IPS DF 6.9 (cell line): ENCODE results near the gene BMPER.

Experiments
- DNase-seq: peaks from one replicate; pipeline ENCODE4 v3.0.0-alpha.2; 2013; ENCODE audit warnings: low read depth, low spot score
- H3K27ac ChIP-seq: one replicate; pipeline ENCODE4 v1.5.1; 2013; ENCODE audit warnings: low read length, control low read depth
- H3K27me3 ChIP-seq: 2 replicates; pipeline ENCODE4 v1.6.1; 2013; ENCODE audit warnings: mild to moderate bottlenecking, low read length; ENCODE audit not compliant: control insufficient read depth, insufficient read depth
- H3K36me3 ChIP-seq: 2 replicates; pipeline ENCODE4 v1.6.1; 2013; ENCODE audit warnings: low read length; ENCODE audit not compliant: control insufficient read depth, insufficient read depth
- H3K4me1 ChIP-seq: 2 replicates; pipeline ENCODE4 v1.6.1; 2013; ENCODE audit warnings: low read length; ENCODE audit not compliant: control insufficient read depth, insufficient read depth
- H3K4me3 ChIP-seq: 2 replicates; pipeline ENCODE4 v1.5.1; 2013; ENCODE audit warnings: mild to moderate bottlenecking, low read length
- H3K9me3 ChIP-seq: 2 replicates; pipeline ENCODE4 v1.6.1; 2013; ENCODE audit warnings: low read length, inconsistent platforms; ENCODE audit not compliant: control insufficient read depth, insufficient read depth
- WGBS: extraction: QIAGEN DNeasy Blood & Tissue Kit; methylation state at CpG from one replicate; pipeline ENCODE4 v1.1.7; 2013; ENCODE audit warnings: mixed read lengths, missing lambda C conversion rate; ENCODE audit not compliant: insufficient read length, insufficient coverage; 5-methylcytosine and 5-hydroxymethylcytosine counted together

The BMPER gene

GRCh38 chr7:34109936-34110780 is 204.8 kb downstream of the BMPER start:
- DNase-seq, result no peak
- H3K4me1 ChIP-seq, result no peaks in the 10 kb centered on the region
- no peaks in the 10 kb centered on the region for H3K36me3 ChIP-seq
- no peak overlapping the region for H3K4me3 ChIP-seq
- H3K27ac ChIP-seq, result no peak overlapping the region
- WGBS, result no CpG with 5 or more reads among the region's 8 CpGs
- H3K27me3 ChIP-seq, result no peaks in the 10 kb centered on the region
- no peaks in the 10 kb centered on the region for H3K9me3 ChIP-seq

DNA sequence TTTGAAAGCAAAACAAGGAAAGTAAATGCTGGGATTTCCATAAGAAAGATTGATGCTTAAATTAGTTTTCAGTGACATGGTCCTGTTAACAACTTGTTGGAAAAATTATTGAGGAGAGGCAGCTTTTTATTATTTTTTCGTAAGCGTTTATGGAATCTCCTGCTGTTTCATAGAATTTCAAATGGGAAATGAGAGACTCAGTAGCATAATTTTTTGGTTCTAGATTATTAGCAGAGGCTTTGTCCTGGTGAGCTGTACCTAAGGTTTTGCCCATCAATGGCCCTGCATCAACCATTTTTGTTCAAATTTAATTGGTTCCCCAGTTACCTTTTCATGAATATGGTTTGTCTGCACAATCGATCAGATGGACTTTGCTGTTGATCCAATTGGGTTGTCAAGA is 205.7 kb downstream of the BMPER start:
- H3K9me3 ChIP-seq, result no peaks in the 10 kb centered on the region
- WGBS, result no CpG with 5 or more reads among the region's 3 CpGs
- no peaks in the 10 kb centered on the region for H3K27me3 ChIP-seq
- H3K4me3 ChIP-seq, result no peak overlapping the region
- H3K36me3 ChIP-seq, result no peaks in the 10 kb centered on the region
- no peak overlapping the region for H3K27ac ChIP-seq
- no peaks in the 10 kb centered on the region for H3K4me1 ChIP-seq
- DNase-seq, result no peak

DNA sequence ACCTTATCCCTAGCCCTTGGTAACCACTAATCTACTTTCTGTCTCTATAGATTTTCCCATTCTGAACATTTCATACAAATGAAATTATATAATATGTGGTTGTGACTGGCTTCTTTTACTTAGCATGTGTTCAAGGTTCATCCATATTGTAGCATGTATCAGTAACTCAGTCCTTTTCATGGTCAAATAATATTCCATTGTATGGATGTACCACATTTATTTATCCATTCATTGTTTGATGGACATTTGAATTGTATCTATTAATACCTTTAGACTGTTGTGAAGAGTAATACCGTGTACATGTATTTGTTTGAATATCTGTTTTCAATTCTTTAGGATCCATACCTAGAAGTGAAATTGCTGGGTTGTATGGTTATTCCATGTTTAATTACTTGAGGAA is 210.2 kb downstream of the BMPER start:
- no peak overlapping the region for H3K27ac ChIP-seq
- no peaks in the 10 kb centered on the region for H3K4me1 ChIP-seq
- no peak overlapping the region for H3K4me3 ChIP-seq
- WGBS, result no CpG with 5 or more reads among the region's 1 CpG
- DNase-seq, result no peak
- no peaks in the 10 kb centered on the region for H3K27me3 ChIP-seq
- no peaks in the 10 kb centered on the region for H3K36me3 ChIP-seq
- no peaks in the 10 kb centered on the region for H3K9me3 ChIP-seq

- DNase-seq, result no peak
- Histone ChIP-seq H3K27me3 (no peaks in the 10 kb centered on the region), H3K36me3 (no peaks in the 10 kb centered on the region), H3K27ac (no peak overlapping the region), H3K9me3 (no peaks in the 10 kb centered on the region), H3K4me3 (no peak overlapping the region), H3K4me1 (no peaks in the 10 kb centered on the region)
- WGBS, result no CpG with 5 or more reads among the region's 3 CpGs
Observed at GRCh38 chr7:34117573-34117972, 212.2 kb downstream of the BMPER start.

- whole genome bisulfite sequencing, result no CpG with 5 or more reads among the region's 1 CpG
- H3K36me3 ChIP-seq, result no peaks in the 10 kb centered on the region
- no peak overlapping the region for H3K27ac ChIP-seq
- no peak overlapping the region for H3K4me3 ChIP-seq
- no peaks in the 10 kb centered on the region for H3K27me3 ChIP-seq
- no peaks in the 10 kb centered on the region for H3K9me3 ChIP-seq
- H3K4me1 ChIP-seq, result no peaks in the 10 kb centered on the region
- no peak for DNase-seq
Observed at GRCh38 chr7:34121366-34121765, 216.0 kb downstream of the BMPER start.

- no peak overlapping the region for H3K4me3 ChIP-seq
- H3K9me3 ChIP-seq, result no peaks in the 10 kb centered on the region
- no peaks in the 10 kb centered on the region for H3K36me3 ChIP-seq
- H3K27ac ChIP-seq, result no peak overlapping the region
- no CpG with 5 or more reads among the region's 2 CpGs for WGBS
- DNase-seq, result no peak
- H3K4me1 ChIP-seq, result no peaks in the 10 kb centered on the region
- H3K27me3 ChIP-seq, result no peaks in the 10 kb centered on the region
Observed at GRCh38 chr7:34123316-34123715, 218.0 kb downstream of the BMPER start.

- Histone ChIP-seq H3K4me1 (no peaks in the 10 kb centered on the region), H3K9me3 (no peaks in the 10 kb centered on the region), H3K27ac (no peak overlapping the region), H3K27me3 (no peaks in the 10 kb centered on the region), H3K4me3 (no peak overlapping the region), H3K36me3 (no peaks in the 10 kb centered on the region)
- no peak for DNase-seq
- no CpG with 5 or more reads among the region's 1 CpG for WGBS
Observed at GRCh38 chr7:34124765-34125164, 219.4 kb downstream of the BMPER start.

DNA sequence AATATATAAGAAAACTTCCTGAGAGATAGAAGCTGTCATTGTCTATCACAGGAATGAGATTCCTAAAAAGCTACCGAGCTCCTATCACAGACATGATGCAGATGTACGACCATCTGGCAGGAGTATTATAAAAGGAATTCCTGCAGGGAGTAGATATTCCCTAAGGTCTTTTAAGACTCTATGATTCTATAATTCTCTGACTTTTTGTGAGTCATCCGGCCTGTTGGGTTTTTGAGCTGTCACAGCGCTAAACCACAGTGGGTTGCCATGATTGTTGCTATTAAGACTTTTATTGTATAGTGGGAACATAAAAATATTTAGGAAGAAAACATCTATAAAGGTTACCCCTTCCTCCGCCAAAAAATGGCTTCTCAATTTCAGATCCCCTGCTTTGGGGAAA is 223.4 kb downstream of the BMPER start:
- Histone ChIP-seq H3K4me3 (no peak overlapping the region), H3K4me1 (no peaks in the 10 kb centered on the region), H3K9me3 (no peaks in the 10 kb centered on the region), H3K27ac (no peak overlapping the region), H3K36me3 (no peaks in the 10 kb centered on the region), H3K27me3 (no peaks in the 10 kb centered on the region)
- no peak for DNase-seq
- WGBS, result no CpG with 5 or more reads among the region's 5 CpGs

GRCh38 chr7:34130558-34131295 is 225.4 kb downstream of the BMPER start:
- no CpG with 5 or more reads among the region's 5 CpGs for WGBS
- no peaks in the 10 kb centered on the region for H3K36me3 ChIP-seq
- no peaks in the 10 kb centered on the region for H3K9me3 ChIP-seq
- no peaks in the 10 kb centered on the region for H3K4me1 ChIP-seq
- H3K4me3 ChIP-seq, result no peak overlapping the region
- no peaks in the 10 kb centered on the region for H3K27me3 ChIP-seq
- no peak overlapping the region for H3K27ac ChIP-seq
- DNase-seq, result no peak

GRCh38 chr7:34131371-34131770 is 226.0 kb downstream of the BMPER start:
- H3K4me1 ChIP-seq, result peaks cover 1% of the 10 kb centered on the region; the same call in 1 of the 2 replicates
- no peaks in the 10 kb centered on the region for H3K27me3 ChIP-seq
- H3K36me3 ChIP-seq, result no peaks in the 10 kb centered on the region
- no peak for DNase-seq
- no peak overlapping the region for H3K4me3 ChIP-seq
- WGBS, result no CpG with 5 or more reads among the region's 9 CpGs
- H3K27ac ChIP-seq, result no peak overlapping the region
- H3K9me3 ChIP-seq, result no peaks in the 10 kb centered on the region
